ENCODE data around the gene RGS21.

RGS21 gene

GRCh38 chr1:192399161-192399560 lies 82.4 kb downstream of the RGS21 start:
- H3K27ac ChIP-seq (replicated peaks): no peak overlapping the region
- DNase-seq (ENCODE audit: low read depth in 1 of 2, low spot score in 1 of 2): no peak
- no peaks in the 10 kb centered on the region for H3K27me3 ChIP-seq (ENCODE audit: insufficient read depth, poor library complexity, severe bottlenecking)
- TF ChIP-seq GABPA (IDR thresholded peaks at IDR 0.05; ENCODE audit: low read depth): no peak
- TF ChIP-seq POLR2AphosphoS5 (IDR thresholded peaks at IDR 0.05; ENCODE audit: low read depth): no peak
- TF ChIP-seq SPI1 (IDR thresholded peaks at IDR 0.05; ENCODE audit: borderline replicate concordance, low read depth): no peak
- TF ChIP-seq, protein P1, sequence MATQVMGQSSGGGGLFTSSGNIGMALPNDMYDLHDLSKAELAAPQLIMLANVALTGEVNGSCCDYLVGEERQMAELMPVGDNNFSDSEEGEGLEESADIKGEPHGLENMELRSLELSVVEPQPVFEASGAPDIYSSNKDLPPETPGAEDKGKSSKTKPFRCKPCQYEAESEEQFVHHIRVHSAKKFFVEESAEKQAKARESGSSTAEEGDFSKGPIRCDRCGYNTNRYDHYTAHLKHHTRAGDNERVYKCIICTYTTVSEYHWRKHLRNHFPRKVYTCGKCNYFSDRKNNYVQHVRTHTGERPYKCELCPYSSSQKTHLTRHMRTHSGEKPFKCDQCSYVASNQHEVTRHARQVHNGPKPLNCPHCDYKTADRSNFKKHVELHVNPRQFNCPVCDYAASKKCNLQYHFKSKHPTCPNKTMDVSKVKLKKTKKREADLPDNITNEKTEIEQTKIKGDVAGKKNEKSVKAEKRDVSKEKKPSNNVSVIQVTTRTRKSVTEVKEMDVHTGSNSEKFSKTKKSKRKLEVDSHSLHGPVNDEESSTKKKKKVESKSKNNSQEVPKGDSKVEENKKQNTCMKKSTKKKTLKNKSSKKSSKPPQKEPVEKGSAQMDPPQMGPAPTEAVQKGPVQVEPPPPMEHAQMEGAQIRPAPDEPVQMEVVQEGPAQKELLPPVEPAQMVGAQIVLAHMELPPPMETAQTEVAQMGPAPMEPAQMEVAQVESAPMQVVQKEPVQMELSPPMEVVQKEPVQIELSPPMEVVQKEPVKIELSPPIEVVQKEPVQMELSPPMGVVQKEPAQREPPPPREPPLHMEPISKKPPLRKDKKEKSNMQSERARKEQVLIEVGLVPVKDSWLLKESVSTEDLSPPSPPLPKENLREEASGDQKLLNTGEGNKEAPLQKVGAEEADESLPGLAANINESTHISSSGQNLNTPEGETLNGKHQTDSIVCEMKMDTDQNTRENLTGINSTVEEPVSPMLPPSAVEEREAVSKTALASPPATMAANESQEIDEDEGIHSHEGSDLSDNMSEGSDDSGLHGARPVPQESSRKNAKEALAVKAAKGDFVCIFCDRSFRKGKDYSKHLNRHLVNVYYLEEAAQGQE (IDR thresholded peaks at IDR 0.05; ENCODE audit: insufficient replicate concordance, low read depth): no peak
- TF ChIP-seq, protein P2, sequence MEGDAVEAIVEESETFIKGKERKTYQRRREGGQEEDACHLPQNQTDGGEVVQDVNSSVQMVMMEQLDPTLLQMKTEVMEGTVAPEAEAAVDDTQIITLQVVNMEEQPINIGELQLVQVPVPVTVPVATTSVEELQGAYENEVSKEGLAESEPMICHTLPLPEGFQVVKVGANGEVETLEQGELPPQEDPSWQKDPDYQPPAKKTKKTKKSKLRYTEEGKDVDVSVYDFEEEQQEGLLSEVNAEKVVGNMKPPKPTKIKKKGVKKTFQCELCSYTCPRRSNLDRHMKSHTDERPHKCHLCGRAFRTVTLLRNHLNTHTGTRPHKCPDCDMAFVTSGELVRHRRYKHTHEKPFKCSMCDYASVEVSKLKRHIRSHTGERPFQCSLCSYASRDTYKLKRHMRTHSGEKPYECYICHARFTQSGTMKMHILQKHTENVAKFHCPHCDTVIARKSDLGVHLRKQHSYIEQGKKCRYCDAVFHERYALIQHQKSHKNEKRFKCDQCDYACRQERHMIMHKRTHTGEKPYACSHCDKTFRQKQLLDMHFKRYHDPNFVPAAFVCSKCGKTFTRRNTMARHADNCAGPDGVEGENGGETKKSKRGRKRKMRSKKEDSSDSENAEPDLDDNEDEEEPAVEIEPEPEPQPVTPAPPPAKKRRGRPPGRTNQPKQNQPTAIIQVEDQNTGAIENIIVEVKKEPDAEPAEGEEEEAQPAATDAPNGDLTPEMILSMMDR (IDR thresholded peaks at IDR 0.05; ENCODE audit: insufficient read depth, low read length): no peak
- H3K4me3 ChIP-seq (replicated peaks; ENCODE audit: insufficient read depth, low read length): no peak overlapping the region

DNA sequence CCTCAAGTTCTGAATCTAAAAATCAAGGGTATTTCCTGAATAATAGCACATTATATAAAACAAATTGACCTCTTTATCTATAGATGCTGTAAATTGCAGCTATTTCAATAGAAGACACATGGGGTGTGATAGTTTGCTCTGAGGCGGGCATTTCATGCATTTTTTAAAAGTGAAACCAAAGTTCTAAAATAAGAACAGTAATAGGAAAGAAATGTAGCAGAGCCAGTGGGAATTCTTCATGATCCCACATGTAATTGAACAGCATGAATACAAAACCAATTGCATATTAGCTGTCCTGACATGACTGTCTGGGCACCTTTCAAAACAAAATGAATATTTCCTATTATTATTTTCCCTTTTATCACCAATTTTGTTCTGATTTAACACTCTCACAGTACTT lies 85.0 kb downstream of the RGS21 start:
- TF ChIP-seq, protein P1 (IDR thresholded peaks at IDR 0.05; ENCODE audit: insufficient replicate concordance, low read depth): no peak
- TF ChIP-seq SPI1 (IDR thresholded peaks at IDR 0.05; ENCODE audit: borderline replicate concordance, low read depth) (no peak), GABPA (IDR thresholded peaks at IDR 0.05; ENCODE audit: low read depth) (no peak), POLR2AphosphoS5 (IDR thresholded peaks at IDR 0.05; ENCODE audit: low read depth) (no peak)
- TF ChIP-seq, protein P2 (IDR thresholded peaks at IDR 0.05; ENCODE audit: insufficient read depth, low read length): no peak
- no peaks in the 10 kb centered on the region for H3K27me3 ChIP-seq (ENCODE audit: insufficient read depth, poor library complexity, severe bottlenecking)
- H3K4me3 ChIP-seq (replicated peaks; ENCODE audit: insufficient read depth, low read length): no peak overlapping the region
- no peak overlapping the region for H3K27ac ChIP-seq (replicated peaks)
- no peak for DNase-seq (ENCODE audit: low read depth in 1 of 2, low spot score in 1 of 2)

GRCh38 chr1:192402571-192402970 lies 85.8 kb downstream of the RGS21 start:
- no peak for TF ChIP-seq SPI1 (IDR thresholded peaks at IDR 0.05; ENCODE audit: borderline replicate concordance, low read depth)
- TF ChIP-seq, protein P2 (IDR thresholded peaks at IDR 0.05; ENCODE audit: insufficient read depth, low read length): no peak
- TF ChIP-seq, protein P1 (IDR thresholded peaks at IDR 0.05; ENCODE audit: insufficient replicate concordance, low read depth): no peak
- no peak for TF ChIP-seq GABPA (IDR thresholded peaks at IDR 0.05; ENCODE audit: low read depth)
- no peak for TF ChIP-seq POLR2AphosphoS5 (IDR thresholded peaks at IDR 0.05; ENCODE audit: low read depth)

More at GRCh38 chr1:192402571-192402970, 85.8 kb downstream of the RGS21 start:
- H3K27ac ChIP-seq (replicated peaks): no peak overlapping the region
- DNase-seq (ENCODE audit: low read depth in 1 of 2, low spot score in 1 of 2): no peak
- no peak overlapping the region for H3K4me3 ChIP-seq (replicated peaks; ENCODE audit: insufficient read depth, low read length)
- H3K27me3 ChIP-seq (ENCODE audit: insufficient read depth, poor library complexity, severe bottlenecking): no peaks in the 10 kb centered on the region

Measured in HL-60 (cell line).